Colonic mucosa (tissue), 4 donors: ENCODE data around the gene TMEM178B. TPM values are rescaled to one million over a fixed set of nuclear protein-coding genes. Genes with fewer than 3 reads are reported as not detected.
A peak's percentile ranks its signal among the peaks of the same experiment; 100 is the strongest.

Experiments
- DNase-seq: peaks from one replicate; pipeline ENCODE4 v3.0.0-alpha.2; 2020
- H3K27ac ChIP-seq: fragments of 200-600 bp; one replicate; pipeline ENCODE4 v1.8.0; 2021
- H3K27me3 ChIP-seq: fragments of 200-600 bp; one replicate; pipeline ENCODE4 v1.8.0; 2021
- H3K36me3 ChIP-seq: fragments of 200-600 bp; one replicate; pipeline ENCODE4 v1.8.0; 2021
- H3K4me1 ChIP-seq: fragments of 200-600 bp; one replicate; pipeline ENCODE4 v1.8.0; 2021; ENCODE audit warnings: mild to moderate bottlenecking
- H3K4me3 ChIP-seq: fragments of 200-600 bp; one replicate; pipeline ENCODE4 v1.8.0; 2021
- H3K9ac ChIP-seq, 2 donors: one replicate each; pipeline ENCODE4 v1.7.0; 2013; ENCODE audit warnings: control low read depth in 2 of 2, low read depth in 2 of 2, low read length in 2 of 2
- H3K9me3 ChIP-seq: fragments of 200-600 bp; one replicate; pipeline ENCODE4 v1.8.0; 2021
- intact Hi-C: fragments of 100-400 bp; cut with DNase I; formaldehyde crosslinking; loops from one replicate; pipeline ENCODE4 v1.14.1; 2022
- total RNA-seq, 2 donors: library from RNA; stranded (reverse); fragmentation: NEBNext Ultra II Directional in 1 of 2; extraction: Animal tissue kit (Norgen Biotek cat#: 25700) in 1 of 2; gene quantifications; one replicate each; pipeline ENCODE4 v1.2.1, GENCODE V29; 2021
- TF ChIP-seq, protein P1 (sequence below): fragments of 200-600 bp; IDR thresholded peaks from one replicate; pipeline ENCODE4 v1.8.0; 2022; ENCODE audit warnings: antibody characterized with exemption, mild to moderate bottlenecking
- donor health status: healthy.
- donor health status: DM: no; HTN: no; CAD: no.
- donor health status: DM: no; HTN: no; CAD: no.

The TMEM178B gene
- total RNA-seq, 2 donors from 2014 or later: 0.17 to 1.1 TPM

- TF ChIP-seq, protein P1, sequence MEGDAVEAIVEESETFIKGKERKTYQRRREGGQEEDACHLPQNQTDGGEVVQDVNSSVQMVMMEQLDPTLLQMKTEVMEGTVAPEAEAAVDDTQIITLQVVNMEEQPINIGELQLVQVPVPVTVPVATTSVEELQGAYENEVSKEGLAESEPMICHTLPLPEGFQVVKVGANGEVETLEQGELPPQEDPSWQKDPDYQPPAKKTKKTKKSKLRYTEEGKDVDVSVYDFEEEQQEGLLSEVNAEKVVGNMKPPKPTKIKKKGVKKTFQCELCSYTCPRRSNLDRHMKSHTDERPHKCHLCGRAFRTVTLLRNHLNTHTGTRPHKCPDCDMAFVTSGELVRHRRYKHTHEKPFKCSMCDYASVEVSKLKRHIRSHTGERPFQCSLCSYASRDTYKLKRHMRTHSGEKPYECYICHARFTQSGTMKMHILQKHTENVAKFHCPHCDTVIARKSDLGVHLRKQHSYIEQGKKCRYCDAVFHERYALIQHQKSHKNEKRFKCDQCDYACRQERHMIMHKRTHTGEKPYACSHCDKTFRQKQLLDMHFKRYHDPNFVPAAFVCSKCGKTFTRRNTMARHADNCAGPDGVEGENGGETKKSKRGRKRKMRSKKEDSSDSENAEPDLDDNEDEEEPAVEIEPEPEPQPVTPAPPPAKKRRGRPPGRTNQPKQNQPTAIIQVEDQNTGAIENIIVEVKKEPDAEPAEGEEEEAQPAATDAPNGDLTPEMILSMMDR: no peak
- Histone ChIP-seq H3K27ac (no peak overlapping the region), H3K9ac (peak overlapping the region in 1 of 2 donors; percentile 24), H3K4me1 (peaks cover 4% of the 10 kb centered on the region), H3K36me3 (no peaks in the 10 kb centered on the region), H3K27me3 (peaks cover 59% of the 10 kb centered on the region), H3K4me3 (peak overlapping the region; percentile 53), H3K9me3 (no peaks in the 10 kb centered on the region)
- intact Hi-C loops: no loop called here
- no peak for DNase-seq
Measured at GRCh38 chr7:141072548-141073172, 1.2 kb upstream of the TMEM178B start.

DNA sequence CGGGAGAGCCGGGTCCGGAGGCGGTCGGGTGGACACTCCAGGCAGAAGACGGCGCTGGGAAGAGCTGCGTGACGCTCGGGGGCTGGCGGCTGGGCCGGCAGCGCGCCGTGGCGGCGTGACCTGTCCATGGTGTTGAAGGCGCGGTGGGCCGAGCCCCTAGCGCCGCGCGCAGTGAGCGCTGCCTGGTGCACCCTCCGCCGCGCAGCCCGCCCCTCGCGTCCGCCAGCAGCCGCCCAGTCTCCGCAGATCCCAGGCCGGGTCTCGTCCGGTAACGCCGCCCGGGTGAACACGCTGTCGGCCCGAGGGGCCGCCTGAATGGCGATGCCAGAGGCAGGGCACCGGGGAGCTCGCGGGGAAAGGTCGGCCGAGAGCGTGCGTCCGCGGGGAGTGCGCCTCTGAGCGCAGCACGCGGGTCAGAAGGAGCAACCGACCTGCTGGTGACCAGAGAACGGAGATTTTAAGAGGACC is 657 bp upstream of the TMEM178B start:
- Histone ChIP-seq H3K27ac (no peak overlapping the region), H3K4me3 (peak overlapping the region; percentile 53), H3K9me3 (no peaks in the 10 kb centered on the region), H3K27me3 (peaks cover 59% of the 10 kb centered on the region), H3K36me3 (no peaks in the 10 kb centered on the region), H3K9ac (no peak overlapping the region), H3K4me1 (peaks cover 4% of the 10 kb centered on the region)
- DNase-seq: no peak
- intact Hi-C loops: no loop called here
- TF ChIP-seq, protein P1: no peak

DNA sequence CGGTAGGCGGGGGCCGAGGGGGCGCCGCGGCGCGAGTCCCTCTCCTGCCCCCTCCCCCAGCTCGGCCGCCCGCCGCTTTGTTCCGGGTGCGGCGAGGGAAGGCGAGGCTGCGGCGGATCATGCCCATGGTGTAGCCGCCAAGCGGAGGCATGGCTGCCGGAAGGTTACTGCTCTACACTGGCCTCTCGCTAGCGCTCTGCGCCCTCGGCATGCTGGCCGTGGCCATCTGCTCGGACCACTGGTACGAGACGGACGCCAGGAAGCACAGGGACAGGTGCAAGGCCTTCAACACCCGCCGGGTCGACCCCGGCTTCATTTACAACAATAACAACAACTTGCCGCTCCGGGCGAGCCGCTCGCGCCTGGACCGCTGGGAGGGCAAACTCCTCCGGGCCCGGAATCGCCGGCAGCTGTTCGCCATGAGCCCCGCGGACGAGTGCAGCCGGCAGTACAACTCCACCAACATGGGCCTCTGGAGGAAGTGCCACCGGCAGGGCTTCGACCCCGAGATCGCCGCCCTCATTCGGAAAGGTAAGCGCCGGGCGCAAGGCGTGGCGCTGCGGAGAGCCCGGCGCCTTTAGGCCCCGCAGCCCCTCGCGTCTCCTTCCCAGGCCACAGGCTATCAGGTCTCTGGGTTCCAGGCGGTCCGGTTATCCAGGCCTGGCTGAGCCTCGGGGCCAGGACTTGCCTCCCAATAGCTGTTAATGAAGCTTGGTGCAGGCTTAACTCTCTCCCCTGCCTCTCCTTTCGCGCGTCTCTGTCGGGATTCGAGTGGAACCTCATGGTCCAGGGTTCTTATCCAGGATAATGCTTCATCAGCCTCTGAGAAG is 513 bp downstream of the TMEM178B start:
- Histone ChIP-seq H3K27me3 (peaks cover 59% of the 10 kb centered on the region), H3K4me1 (peaks cover 4% of the 10 kb centered on the region), H3K4me3 (peak overlapping the region; percentile 53), H3K36me3 (no peaks in the 10 kb centered on the region), H3K9me3 (no peaks in the 10 kb centered on the region), H3K9ac (peak overlapping the region in 1 of 2 donors; percentile 12), H3K27ac (no peak overlapping the region)
- no peak for DNase-seq
- intact Hi-C loops: no loop called here
- TF ChIP-seq, protein P1: no peak

DNA sequence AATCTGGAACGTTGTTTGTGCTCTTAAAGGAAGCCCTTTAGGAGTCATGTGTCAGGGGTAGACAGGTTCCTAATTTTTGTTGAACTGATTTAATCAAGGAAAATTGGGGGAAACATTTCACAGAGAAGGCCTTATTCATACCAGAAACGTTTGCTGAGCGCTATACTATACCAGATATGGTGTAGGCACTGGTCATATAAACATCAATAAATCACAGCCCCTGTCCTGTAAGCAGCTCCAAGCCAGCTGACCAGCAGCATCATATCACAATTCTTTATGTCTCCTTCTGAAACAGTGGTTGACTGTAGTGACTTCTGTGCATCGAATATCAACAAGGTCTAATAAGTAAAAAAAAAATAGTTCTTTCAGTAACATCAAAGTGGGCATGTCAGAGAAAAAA is 1.1 kb downstream of the TMEM178B start:
- TF ChIP-seq, protein P1: no peak
- no peak overlapping the region for H3K4me3 ChIP-seq
- no peaks in the 10 kb centered on the region for H3K9me3 ChIP-seq
- peaks cover 4% of the 10 kb centered on the region for H3K4me1 ChIP-seq
- no peak overlapping the region for H3K9ac ChIP-seq
- H3K27me3 ChIP-seq: peaks cover 59% of the 10 kb centered on the region
- no peaks in the 10 kb centered on the region for H3K36me3 ChIP-seq
- no peak overlapping the region for H3K27ac ChIP-seq
- intact Hi-C loops: no loop called here
- no peak for DNase-seq

- Histone ChIP-seq H3K36me3 (no peaks in the 10 kb centered on the region), H3K27ac (no peak overlapping the region), H3K9me3 (no peaks in the 10 kb centered on the region), H3K4me1 (peaks cover 4% of the 10 kb centered on the region), H3K27me3 (peaks cover 52% of the 10 kb centered on the region), H3K9ac (no peak overlapping the region), H3K4me3 (no peak overlapping the region)
- TF ChIP-seq, protein P1: no peak
- DNase-seq: no peak
- intact Hi-C loops: no loop called here
Measured at GRCh38 chr7:141076377-141076776, 2.5 kb downstream of the TMEM178B start.
